ENCODE data around the gene E2F4.

- TF ChIP-seq YY1 (IDR thresholded peaks at IDR 0.05; ENCODE audit: insufficient read depth, insufficient read length): no peak
- no peak for TF ChIP-seq SUZ12 (IDR thresholded peaks at IDR 0.05; ENCODE audit: extremely low read depth, insufficient read depth, insufficient read length)
- TF ChIP-seq ZNF274 (IDR thresholded peaks at IDR 0.05; ENCODE audit: low read depth, low read length): no peak
Observed at GRCh38 chr16:67195676-67196075, 3.7 kb downstream of the E2F4 start.

Measured in NT2/D1 (cell line).